ENCODE results near the gene PLA2G6. TPM values are rescaled to one million over a fixed set of nuclear protein-coding genes. Genes with fewer than 3 reads are reported as not detected.

The PLA2G6 gene
- total and polyA plus RNA-seq, 9 of the 15 experiments (the other 6 are each of a cell fraction or from before 2014, with no cell fraction given): 0.11 to 12.2 (median 9.7) TPM

DNA sequence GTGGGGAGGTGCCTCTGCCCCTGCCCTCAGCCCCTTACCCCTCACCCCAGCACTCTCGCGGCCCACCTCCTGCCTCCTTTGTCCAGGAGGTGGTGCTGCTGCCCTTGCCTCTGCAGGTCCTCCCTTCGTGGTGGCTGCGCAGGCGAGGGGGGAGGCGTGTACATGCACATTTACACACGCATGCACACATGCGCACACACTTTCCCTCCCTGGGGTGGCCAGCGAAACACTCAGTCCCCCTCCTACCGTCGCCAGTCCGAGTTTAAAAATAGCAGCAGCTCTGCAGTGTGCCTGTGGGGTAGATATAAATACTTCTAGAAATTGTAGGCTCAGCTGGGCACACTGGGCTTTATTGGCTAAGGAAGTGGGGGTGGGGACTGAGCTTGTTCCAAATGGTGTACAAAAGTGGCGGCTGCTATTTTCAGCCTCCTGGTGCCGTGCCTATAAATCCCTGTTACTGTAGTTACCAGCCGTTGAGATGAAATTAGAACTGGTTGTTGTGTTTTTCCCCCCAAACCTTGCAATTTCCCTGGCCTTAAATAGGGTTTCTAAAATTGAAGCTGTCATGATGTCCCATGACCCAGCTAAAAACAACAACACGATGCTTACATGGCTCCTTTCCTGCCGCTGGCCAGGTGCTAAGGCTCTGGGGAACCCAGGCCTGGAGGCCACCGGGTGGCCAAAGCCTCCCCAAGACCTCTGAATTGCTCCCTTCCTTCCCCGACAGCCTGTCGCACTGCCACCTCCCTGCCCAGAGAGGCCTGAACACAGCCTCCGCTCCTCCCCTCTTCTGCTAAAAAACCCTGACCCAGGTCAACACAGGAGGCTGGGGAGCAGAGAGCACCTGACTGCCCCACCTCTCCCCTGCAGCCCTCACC, 112.0 kb downstream of the PLA2G6 start (continued):
- TF ChIP-seq ATF3 (IDR thresholded peaks at IDR 0.05) (no peak), ATF3 (CRISPR knock-in tag; conservative IDR thresholded peaks at IDR 0.05) (no peak), ZNF347 (CRISPR knock-in tag; IDR thresholded peaks at IDR 0.05; ENCODE audit: low read depth) (no peak), NCOR1 (IDR thresholded peaks at IDR 0.05) (no peak), SMC3 (conservative IDR thresholded peaks at IDR 0.05; ENCODE audit: insufficient read depth, low read depth, low read length) (peak; percentile 40), KDM1A (IDR thresholded peaks at IDR 0.05) (peak in 1 of 2 experiments; percentile 84; a peak in 2 of 4 replicates), FOXP1 (CRISPR knock-in tag; IDR thresholded peaks at IDR 0.05) (no peak), NR2F6 (CRISPR knock-in tag; IDR thresholded peaks at IDR 0.05) (no peak), YY1 (IDR thresholded peaks at IDR 0.05; ENCODE audit: borderline replicate concordance in 1 of 3, control insufficient read depth in 1 of 3, extremely low read depth in 1 of 3, insufficient read depth in 3 of 3, insufficient read length in 1 of 3, insufficient replicate concordance in 2 of 3, low read depth in 1 of 3, low read length in 2 of 3) (no peak), RAD21 (CRISPR knock-in tag; conservative IDR thresholded peaks at IDR 0.05 in 1 of 2, IDR thresholded peaks at IDR 0.05 in 1 of 2) (peak; percentile 46 to 64), NR2C2 (CRISPR knock-in tag; IDR thresholded peaks at IDR 0.05) (no peak), NR2C2 (tag; IDR thresholded peaks at IDR 0.05) (no peak), CREB1 (IDR thresholded peaks at IDR 0.05) (no peak), CREB1 (CRISPR knock-in tag; IDR thresholded peaks at IDR 0.05) (no peak), CHD2 (IDR thresholded peaks at IDR 0.05; ENCODE audit: low read depth, low read length) (no peak), ZFPM2 (CRISPR knock-in tag; IDR thresholded peaks at IDR 0.05) (no peak), ZNF707 (CRISPR knock-in tag; conservative IDR thresholded peaks at IDR 0.05) (no peak), PPARD (CRISPR knock-in tag; IDR thresholded peaks at IDR 0.05) (no peak), E2F3 (CRISPR knock-in tag; IDR thresholded peaks at IDR 0.05) (no peak)
- TF ChIP-seq, protein P1, sequence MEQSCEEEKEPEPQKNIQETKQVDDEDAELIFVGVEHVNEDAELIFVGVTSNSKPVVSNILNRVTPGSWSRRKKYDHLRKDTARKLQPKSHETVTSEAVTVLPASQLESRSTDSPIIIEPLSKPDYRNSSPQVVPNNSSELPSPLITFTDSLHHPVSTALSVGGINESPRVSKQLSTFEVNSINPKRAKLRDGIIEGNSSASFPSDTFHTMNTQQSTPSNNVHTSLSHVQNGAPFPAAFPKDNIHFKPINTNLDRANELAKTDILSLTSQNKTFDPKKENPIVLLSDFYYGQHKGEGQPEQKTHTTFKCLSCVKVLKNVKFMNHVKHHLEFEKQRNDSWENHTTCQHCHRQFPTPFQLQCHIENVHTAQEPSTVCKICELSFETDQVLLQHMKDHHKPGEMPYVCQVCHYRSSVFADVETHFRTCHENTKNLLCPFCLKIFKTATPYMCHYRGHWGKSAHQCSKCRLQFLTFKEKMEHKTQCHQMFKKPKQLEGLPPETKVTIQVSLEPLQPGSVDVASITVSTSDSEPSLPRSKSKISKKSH (CRISPR knock-in tag; IDR thresholded peaks at IDR 0.05): no peak

All from K562 (cell line).